Middle frontal gyrus (tissue), 1 donor: Measurements from ENCODE around the gene PHF5A.
"Not testable (repeated sequence)": the region's sequence is repeated elsewhere in the genome, so short reads cannot be mapped to it uniquely, and the experiment has no call there.

Experiments used
- DNase-seq: peaks from one replicate; pipeline ENCODE4 v3.0.0-alpha.2; 2015; ENCODE audit warnings: low spot score; ENCODE audit errors: extremely low spot score

Gene PHF5A

DNA sequence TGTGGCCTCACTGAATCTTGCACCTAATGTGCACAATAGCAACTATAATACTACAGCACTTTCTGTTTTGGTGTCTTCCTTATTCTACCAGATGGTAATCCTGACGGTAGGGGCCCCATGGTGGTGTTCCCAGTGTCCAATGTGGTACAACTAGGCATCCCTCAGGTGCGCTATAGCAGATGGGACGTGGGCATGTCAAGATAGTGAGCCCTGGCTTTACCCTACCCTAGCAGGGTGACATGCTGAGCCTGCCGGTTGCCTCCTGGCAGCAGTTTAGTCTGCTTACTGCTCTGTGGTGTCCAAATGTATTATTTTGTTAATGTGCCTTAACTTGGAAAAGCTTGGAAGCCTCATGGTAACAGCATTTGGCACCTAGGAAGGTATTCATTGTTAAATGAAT is 19.6 kb upstream of the PHF5A start:
- DNase-seq: no peak

DNA sequence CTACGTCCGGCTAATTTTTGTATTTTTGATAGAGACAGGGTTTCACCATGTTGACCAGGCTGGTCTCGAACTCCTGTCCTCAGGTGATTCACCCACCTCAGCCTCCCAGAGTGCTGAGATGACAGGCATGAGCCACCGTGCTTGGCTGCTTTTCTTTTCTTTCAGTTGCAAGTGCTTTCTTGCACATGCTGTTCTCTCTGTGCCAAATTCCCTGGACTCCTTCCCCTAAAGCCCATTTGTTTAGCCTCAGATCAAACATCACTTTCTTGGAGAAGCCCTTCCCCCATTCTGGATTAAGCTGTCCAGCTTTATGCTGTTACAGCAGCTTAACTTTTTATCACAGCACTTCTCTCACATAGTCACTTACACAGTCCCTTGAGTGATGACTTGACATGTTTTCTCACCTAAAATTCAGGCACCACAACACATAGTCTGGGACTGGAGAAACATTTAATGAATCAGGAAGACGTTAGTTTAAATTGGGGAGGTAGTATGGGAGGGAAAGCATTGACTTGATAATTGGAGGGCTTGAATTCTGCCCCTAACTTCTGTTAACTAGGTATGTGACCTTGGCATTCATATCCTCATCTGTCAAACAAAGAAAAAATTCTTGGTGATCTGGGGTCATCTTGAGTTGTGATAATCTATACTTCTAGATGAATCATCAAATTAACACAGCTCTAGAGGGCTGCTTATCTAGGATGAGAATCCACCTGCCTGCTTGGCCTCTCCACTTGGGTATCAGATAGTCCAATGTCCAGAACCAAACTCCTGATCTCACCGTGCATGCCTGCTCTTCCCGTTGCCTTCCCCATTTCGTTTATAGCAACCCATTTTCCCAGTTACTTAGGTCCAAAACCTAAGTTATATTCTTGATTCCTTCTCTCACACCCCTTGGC is 18.8 kb upstream of the PHF5A start:
- DNase-seq: no peak

DNA sequence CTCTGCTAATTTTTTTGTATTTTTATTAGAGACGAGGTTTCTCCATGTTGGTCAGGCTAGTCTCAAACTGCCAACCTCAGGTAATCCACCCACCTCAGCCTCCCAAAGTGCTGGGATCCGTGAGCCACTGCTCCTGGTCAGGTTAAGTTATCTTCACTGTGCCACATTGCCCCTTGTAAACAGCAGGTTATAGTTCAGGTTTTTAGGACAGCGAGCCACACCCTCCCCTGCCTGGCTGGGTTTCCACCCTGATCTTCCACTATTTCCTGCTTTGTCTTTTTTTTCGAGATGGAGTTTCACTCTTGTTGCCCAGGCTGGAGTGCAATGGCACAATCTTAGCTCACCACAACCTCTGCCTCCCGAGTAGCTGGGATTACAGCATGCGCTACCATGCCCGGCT is 16.5 kb upstream of the PHF5A start:
- no peak for DNase-seq

DNA sequence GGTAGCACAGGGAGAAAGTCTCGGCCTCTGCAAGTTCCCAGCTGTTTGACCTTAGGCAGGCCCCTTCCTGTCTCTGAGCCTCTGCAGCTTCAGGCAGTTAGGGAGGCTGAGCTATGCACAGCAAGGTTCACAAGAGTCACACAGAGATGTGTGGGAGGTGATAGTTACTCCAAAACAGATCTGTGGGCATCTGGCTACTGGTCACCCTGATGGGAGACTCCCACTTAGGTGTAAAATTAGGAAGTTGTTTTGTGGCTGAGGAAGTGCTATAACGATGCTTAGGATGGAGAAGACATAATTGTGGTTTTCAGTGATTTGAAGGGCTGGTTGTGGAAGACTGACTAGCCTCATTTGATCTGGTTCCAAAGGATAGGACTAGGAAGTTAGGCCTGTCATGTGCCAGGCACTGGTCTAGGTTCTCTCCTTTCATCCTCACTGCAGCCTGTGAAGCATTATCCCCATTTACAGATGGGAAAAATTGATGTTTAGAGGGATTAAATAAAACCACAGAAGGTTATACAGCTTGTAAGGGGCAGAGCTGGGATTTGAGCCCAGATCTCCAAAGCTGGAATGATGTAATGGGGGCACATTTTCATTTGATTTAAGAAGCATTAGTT is 13.9 kb upstream of the PHF5A start:
- no peak for DNase-seq

DNA sequence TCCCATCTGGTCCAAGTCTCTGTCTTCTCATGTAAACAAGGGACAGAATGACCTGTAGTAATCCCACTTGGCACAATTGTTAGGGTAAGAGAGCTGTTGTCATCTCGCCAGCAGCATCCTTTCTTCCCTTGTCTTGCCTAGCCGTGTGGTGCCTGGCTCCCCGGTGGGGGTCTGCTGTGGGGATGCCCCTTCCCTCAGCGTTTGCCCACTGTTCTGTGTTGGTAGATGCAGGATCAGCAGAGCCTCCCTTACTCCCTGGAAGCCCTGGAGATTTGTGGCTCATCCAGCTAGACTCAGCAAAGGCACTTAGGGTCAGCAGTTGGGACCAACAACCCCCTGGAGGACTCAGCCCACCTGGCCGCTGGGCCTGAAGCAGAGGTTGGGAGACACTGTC is 13.4 kb upstream of the PHF5A start:
- no peak for DNase-seq

DNA sequence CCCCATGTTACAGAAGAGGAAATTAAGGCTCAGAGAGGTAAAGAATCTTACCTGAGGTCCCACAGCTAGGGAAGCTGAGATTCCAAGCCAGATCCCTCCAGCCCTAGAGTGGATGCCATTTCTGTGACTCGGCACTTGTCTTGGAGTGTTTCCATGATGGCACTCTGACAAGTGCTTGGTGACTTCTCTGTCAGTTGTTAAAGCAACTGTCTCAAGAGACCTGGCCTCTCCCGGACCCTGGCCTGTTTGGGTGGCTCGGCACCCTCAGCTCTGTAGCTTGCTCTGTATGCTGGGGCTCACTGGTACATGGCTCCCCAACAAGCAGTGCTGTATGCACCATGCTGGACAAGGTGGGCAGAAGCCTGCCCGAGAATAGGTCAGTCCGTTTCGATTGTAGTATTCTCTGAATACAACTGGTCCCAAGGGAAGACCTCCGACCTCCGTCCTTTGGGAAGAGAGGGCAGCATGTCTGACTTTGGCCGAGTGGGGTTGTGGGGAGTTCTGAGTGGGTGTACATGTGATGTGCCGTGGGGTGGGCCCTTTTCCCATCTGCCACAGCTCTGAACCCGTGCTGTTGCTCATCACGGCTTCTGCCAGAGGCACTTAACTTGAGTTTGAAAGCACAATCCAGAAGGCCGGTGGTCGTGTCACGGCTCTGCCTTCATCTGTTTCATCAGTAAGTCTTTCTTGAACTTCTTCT is 12.8 kb upstream of the PHF5A start:
- no peak for DNase-seq

DNA sequence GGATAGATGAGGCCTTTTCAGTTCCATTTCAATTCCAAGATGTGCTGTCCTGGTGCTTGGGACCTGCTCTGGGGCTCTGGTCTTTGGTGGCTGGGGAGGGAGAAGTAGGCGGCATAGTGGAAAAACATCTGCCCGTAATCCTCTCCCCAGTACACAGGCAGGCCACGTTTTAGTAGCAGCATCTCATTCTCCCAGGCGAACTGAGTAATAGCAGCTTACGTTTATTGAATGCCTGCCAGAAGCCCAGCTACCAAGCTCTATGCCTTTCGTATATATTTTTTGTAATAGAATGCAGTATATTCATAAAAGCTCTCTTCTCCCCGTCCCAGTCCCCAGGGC is 11.9 kb upstream of the PHF5A start:
- DNase-seq: no peak

DNA sequence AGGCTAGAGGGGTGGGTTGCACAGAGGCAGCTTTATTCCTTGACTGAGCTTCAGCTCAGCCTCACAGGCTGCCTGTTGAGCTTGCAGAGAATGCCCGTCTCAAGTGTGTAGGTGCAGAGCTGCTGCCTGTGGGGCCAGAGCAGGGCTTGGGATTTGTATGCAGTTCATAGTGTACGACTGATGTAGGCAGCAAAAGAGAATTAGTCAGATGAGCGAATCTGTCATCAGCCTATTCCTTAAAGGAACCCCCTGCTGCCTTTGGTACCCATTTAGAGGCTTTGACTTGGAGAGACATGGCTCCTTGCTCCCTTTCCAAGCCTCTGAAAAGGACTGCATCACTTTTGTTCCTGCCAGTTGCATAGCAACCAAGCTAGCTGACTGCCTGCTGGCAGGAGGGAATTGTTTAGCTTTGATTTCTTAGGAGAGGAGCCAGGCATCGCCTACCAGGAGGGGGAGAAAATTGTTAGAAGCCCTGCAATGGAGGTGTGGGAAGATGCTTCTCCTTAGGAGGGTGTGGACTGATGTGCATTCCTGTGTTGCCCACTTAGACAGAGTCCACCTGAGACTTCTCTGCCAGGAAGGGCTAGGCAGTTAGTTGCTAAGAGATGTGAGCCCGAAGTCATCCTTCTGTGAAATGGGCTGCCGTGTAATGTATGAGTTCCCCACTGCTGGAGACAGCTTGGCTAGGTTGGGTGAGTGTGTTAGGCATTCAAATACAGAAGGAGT is 11.3 kb upstream of the PHF5A start:
- DNase-seq: peak; percentile 68

DNA sequence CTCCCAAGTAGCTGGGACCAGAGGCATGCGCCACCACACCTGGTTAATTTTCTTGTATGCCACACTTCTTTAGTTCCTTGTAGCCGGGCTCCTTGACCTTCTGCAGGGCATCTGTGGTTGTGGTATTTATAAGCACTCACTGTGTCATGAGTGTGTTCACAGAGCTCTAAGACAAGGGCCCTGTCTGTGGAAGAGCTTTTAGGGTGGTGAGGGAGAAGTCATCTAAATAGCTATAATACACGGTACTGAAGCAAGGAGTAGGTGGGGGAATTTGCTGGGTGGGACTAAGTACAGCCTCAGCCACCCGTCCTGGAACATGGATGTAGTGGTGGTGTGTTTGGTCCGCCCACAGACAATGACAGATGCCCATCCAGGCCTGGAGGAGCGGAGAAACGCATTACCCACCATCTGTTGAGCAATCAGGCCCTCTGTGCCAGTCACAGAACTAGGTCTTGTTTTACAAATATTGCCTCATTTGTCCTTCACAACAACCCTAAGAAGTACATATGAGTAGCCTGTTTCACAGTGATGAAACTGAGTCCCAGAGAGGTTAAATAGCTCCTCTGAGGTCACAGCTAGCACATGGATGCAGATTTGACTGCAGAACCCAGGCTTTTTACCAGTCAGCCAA is 10.5 kb upstream of the PHF5A start:
- no peak for DNase-seq

DNA sequence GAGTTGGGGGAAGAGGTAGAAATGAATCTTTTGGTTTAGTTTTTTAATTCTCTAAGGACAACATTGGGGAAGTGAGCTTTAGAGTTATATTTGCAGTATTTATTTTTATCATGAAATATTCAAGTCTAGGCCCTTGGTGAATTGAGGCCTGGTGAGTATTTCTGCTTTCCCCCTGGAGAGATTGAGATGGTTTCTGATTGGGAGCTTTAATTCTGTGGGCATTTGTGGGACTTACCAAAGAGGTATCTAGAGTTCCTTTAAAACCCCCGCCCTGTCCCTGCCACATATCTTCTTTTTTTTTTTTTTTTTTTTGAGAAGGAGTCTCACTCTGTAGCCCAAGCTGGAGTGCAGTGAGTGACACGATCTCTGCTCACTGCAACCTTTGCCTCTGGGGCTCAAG is 10.0 kb upstream of the PHF5A start:
- no peak for DNase-seq

DNA sequence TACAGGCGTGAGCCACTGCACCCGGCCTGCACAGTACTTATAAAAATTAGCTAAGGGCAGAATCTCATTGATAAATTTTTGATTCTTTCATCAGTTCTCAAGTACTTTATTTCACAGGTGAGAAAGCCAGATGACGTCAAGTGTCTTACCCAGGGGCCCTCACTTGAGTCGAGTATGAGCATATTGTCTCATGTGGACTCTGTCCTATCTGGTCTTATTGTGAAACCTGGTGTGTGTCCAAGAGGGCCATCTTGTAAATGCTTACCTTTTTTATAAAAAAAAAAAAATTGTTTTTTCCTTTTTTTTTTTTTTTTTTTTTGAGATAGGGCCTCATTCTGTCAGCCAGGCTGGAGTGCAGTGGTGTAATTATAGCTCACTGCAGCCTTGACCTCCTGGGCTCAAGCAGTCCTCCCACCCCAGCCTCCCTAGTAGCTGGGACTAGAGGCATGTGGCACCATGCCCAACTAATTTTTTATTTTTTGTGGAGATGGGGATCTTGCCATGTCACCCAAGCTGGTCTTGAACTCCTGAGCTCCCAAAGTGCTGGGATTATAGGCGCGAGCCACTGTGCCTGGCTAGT is 6.5 kb upstream of the PHF5A start:
- no peak for DNase-seq

DNA sequence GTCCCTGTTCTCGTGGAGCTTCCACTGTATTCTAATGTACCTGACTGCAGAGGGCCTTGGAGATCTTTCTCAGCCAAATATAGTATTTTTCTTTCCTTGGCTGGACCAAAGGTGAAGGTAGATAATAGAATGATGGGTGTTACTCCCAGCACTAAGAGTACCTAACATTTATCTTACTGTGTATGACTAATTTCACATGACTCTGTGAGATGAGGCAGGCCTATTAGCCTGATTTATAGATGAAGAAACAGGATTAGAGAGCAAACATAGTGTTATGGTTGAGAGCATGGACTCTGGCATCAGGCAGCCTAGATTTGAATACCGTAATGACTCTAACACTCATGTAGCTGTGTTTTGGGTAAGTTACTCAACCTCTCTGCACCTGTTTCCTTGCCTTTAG is 3.1 kb upstream of the PHF5A start:
- no peak for DNase-seq

DNA sequence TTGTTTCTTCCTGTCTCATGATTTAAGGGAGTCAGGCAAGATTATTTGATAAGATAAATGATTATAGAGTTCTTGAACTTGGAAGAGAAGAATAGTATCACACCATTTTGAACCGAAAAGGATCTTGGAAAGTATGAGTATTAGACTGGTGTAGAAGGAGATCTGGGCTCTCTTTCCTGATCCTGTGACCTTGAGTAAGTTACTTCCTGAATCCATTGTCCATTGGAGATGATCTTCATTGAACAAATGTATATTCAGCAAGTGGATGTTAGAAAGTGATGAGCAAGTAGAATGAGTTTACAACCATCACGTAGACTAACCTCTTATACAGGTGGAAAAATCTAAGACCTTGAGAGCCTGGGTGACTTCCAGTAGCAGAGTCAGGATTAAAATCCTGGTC is 2.4 kb upstream of the PHF5A start:
- DNase-seq: no peak

DNA sequence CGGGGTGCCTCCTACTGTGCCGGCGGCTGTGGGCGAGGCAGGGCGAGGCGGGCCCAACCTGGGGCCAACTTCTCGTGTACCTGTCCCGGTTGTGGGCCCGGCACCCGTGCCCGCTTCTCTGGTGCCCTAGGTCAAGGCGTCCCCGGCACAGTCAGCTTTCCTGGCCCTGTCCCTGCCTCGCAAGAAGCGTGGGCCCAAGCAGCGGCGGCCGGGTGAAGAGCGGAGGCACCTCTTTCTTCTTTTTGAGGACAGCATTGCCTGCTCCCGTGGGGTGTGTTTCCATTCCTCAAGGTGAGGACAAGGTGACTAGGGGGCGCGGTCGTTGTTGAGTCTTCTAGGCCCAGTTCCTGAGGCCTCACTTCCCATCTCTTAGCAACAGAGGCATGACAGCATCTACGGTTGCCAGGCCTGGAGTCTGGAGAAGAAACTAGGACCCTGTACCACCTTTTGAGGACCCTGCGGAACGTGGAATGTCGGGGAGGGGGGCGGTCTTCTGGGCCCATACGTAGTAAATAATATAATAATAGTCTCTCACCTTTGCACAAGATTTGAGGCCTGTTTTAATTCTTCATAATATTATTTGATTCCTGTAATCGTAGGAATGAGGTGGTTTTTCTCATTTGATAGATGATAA is 843 bp upstream of the PHF5A start:
- no peak for DNase-seq

DNA sequence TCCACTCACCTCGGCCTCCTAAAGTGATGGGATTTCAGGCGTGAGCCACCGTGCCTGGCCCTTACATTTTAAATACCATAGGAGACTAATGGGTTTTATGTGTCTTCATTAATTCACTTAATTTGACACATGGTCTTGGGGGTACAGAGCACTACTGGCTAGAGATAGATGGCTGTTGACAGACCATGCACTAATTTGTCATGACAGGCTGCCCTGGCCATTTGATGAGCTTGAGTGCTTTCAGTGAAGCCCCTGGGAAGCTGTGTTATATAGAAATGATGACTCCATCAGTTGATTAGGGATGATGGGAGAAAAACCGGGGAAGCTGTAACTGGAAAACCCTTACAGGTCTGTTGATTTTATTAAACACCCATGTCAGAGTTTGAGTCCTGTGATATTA is 6.6 kb downstream of the PHF5A start:
- no peak for DNase-seq

DNA sequence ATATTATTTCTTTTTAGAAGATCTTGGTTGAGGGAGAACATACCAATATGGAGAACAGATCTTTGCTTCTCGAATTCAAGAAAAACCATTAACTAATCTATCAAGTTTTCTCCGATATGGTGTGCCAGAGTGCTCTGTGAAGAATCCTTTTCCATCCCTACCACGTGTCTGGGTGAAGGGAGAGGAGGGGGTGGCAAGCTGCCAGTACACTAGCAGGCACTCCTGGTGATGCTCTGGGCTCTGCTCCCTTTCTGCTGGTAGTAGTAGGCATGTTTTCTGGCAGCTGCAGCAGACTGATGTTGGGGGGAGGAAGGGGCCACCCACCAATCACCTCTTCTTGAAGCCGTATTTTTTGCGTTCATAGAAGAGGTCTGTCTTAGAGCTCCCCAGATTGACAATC is 8.4 kb downstream of the PHF5A start:
- DNase-seq: not testable (repeated sequence)

DNA sequence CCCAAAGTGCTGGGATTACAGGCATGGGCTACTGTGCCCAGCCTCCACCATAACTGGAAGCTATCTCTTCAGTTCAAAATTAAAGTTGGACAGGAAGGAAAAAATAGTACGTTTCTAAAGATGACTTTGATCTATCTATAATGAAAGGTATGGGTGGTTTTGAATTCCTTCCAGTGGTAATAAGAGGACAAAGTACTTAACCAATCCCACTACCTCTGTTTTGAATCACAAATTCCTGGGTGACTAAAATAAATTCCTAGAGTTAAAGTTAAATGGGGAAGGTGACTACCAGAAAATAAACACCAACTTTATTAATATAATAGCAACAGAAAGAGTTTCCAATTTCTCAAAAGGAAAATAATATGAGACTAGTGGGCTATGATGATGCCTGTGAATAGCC is 9.1 kb downstream of the PHF5A start:
- DNase-seq: no peak

DNA sequence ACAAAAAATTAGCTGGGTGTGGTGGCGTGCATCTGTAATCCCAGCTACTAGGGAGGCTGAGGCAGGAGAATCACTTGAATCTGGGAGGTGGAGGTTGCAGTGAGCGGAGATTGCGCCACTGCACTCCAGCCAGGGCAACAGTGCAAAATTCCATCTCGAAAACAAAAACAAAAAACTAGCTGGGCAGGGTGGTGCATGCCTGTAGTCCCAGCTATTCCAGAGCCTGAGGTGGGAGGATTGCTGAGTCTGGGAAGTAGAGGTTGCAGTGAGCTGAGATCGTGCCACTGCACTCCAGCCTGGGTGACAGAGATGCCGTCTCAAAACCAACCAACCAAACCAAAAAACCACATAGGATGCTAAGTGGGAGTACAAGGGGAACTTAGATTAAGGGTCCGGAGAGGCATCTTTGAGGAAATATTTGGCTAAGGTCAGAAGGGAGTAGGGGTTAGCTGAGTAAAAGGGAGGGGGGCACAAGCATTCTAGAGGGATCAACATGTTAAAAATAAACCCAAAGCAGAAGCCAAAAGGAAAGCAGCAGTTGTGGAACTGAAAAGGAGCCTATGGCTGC is 10.2 kb downstream of the PHF5A start:
- DNase-seq: no peak

DNA sequence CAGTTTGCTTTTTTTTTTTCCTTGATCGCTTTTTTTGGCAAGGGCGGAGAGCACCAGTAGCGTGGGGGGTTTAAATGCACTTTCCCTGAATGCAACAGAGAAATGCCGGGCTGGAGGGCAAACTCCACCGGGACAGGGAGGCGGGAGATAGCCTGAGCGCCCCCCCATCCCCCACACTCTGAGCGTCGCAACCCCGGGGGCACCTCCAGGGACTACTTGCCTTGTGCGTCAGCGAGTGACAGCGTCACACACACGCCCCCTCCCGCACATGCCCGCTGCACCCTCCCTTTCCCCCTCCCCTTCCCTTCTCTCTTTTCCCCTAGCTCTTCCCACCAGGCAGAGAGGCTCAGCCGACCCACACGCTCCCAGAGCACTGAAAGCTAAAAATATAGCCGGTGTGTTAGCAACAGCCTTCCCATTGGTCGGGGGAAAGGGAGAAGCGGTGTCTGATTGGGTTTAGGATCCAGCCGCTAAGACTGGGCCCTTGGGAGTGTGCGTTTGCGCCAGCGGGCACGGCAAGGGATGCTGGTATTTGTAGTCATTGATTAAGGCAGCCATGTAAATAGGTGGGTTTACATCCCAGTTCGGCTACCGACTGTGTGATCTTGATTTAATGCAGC is 20.2 kb downstream of the PHF5A start:
- peak; percentile 100 for DNase-seq
